ENCODE data around the gene NAALADL2.

Gene NAALADL2

DNA sequence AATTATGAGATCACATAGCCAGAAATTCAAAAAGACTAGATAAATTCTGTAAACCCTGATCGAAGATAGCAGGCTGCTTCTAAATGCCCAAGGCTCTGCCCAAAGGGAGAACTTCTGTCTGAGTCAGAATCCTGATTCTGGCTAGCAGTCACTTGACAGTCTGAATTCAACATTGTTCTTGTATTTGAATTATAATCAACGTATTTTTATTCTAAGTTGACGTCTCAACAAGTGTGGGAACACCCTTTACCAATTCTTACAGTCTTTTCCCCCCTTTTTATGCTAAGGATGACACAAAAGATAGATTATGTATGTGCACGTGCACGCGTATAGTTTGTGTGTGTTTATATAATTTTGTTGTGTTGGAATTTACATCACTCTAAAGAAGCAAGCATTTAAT, 552.8 kb downstream of the NAALADL2 start:
- Histone ChIP-seq H3K4me2 (ENCODE audit: low read length) (no peak overlapping the region), H2AK5ac (ENCODE audit: low read length) (no peak overlapping the region), H2BK5ac (ENCODE audit: low read depth, low read length, poor library complexity) (no peak overlapping the region), H3K79me1 (ENCODE audit: low read length) (no peaks in the 10 kb centered on the region), H3K36me3 (ENCODE audit: control insufficient read depth in 1 of 2, insufficient read depth in 2 of 2, low read length in 2 of 2) (no peaks in the 10 kb centered on the region), H4K12ac (ENCODE audit: low read depth, low read length) (no peak overlapping the region), H3K79me2 (ENCODE audit: control insufficient read depth, insufficient read depth, low read length, poor library complexity) (no peaks in the 10 kb centered on the region), H3K9ac (ENCODE audit: low read length) (no peak overlapping the region), H2AFZ (ENCODE audit: insufficient read depth, low read length, poor library complexity) (no peak overlapping the region), H3K27ac (ENCODE audit: low read depth, low read length) (no peak overlapping the region), H3K14ac (ENCODE audit: low read length) (no peak overlapping the region), H4K8ac (ENCODE audit: low read depth, low read length) (no peak overlapping the region), H3K4me1 (ENCODE audit: control insufficient read depth in 1 of 2, insufficient read depth in 2 of 2, low read length in 2 of 2) (no peaks in the 10 kb centered on the region), H3K23ac (ENCODE audit: low read length) (no peak overlapping the region), H3K27me3 (ENCODE audit: insufficient read depth, low read length) (no peaks in the 10 kb centered on the region), H4K91ac (ENCODE audit: low read depth, low read length) (no peak overlapping the region), H3K4ac (ENCODE audit: low read depth, low read length) (no peak overlapping the region), H3K4me3 (ENCODE audit: low read depth, low read length) (no peak overlapping the region), H2BK120ac (ENCODE audit: insufficient read depth, low read length, poor library complexity) (no peak overlapping the region), H3K9me3 (ENCODE audit: insufficient read depth, low read depth, low read length) (no peaks in the 10 kb centered on the region), H2BK12ac (ENCODE audit: low read length) (no peak overlapping the region), H3K18ac (ENCODE audit: low read length) (no peak overlapping the region)
- no peak for DNase-seq
- no CpG with 5 or more reads among the region's 6 CpGs for WGBS (ENCODE audit: extremely low coverage, insufficient coverage, insufficient read length)

DNA sequence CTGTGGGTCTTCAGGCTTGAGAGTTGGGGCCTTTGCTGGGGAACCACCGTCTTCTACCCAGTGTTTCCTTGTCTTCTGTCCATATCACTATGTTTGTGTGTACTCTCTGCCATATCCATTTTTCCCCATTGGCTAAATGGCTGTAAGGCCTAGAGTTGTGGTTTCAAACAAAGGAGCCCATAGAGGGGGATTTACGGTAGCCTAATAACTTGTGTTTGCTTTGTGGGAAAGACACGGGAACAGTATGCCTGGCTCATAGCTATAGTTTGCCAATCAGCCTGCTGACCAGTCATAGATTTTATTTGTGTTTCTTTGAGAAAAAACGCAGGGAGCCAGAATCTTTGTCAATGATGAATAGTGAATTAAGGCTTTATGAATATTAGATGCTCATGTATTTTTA, 554.8 kb downstream of the NAALADL2 start:
- Histone ChIP-seq H3K79me1 (ENCODE audit: low read length) (no peaks in the 10 kb centered on the region), H3K14ac (ENCODE audit: low read length) (no peak overlapping the region), H3K4me1 (ENCODE audit: control insufficient read depth in 1 of 2, insufficient read depth in 2 of 2, low read length in 2 of 2) (no peaks in the 10 kb centered on the region), H2BK12ac (ENCODE audit: low read length) (no peak overlapping the region), H2BK5ac (ENCODE audit: low read depth, low read length, poor library complexity) (no peak overlapping the region), H3K9me3 (ENCODE audit: insufficient read depth, low read depth, low read length) (no peaks in the 10 kb centered on the region), H2AFZ (ENCODE audit: insufficient read depth, low read length, poor library complexity) (no peak overlapping the region), H4K8ac (ENCODE audit: low read depth, low read length) (no peak overlapping the region), H4K91ac (ENCODE audit: low read depth, low read length) (no peak overlapping the region), H2AK5ac (ENCODE audit: low read length) (no peak overlapping the region), H3K4ac (ENCODE audit: low read depth, low read length) (no peak overlapping the region), H3K9ac (ENCODE audit: low read length) (no peak overlapping the region), H3K4me2 (ENCODE audit: low read length) (no peak overlapping the region), H3K4me3 (ENCODE audit: low read depth, low read length) (no peak overlapping the region), H4K12ac (ENCODE audit: low read depth, low read length) (no peak overlapping the region), H3K18ac (ENCODE audit: low read length) (no peak overlapping the region), H3K23ac (ENCODE audit: low read length) (no peak overlapping the region), H3K36me3 (ENCODE audit: control insufficient read depth in 1 of 2, insufficient read depth in 2 of 2, low read length in 2 of 2) (no peaks in the 10 kb centered on the region), H2BK120ac (ENCODE audit: insufficient read depth, low read length, poor library complexity) (no peak overlapping the region), H3K27ac (ENCODE audit: low read depth, low read length) (no peak overlapping the region), H3K79me2 (ENCODE audit: control insufficient read depth, insufficient read depth, low read length, poor library complexity) (no peaks in the 10 kb centered on the region), H3K27me3 (ENCODE audit: insufficient read depth, low read length) (no peaks in the 10 kb centered on the region)
- no peak for DNase-seq
- WGBS (ENCODE audit: extremely low coverage, insufficient coverage, insufficient read length) = no CpG with 5 or more reads among the region's 4 CpGs

DNA sequence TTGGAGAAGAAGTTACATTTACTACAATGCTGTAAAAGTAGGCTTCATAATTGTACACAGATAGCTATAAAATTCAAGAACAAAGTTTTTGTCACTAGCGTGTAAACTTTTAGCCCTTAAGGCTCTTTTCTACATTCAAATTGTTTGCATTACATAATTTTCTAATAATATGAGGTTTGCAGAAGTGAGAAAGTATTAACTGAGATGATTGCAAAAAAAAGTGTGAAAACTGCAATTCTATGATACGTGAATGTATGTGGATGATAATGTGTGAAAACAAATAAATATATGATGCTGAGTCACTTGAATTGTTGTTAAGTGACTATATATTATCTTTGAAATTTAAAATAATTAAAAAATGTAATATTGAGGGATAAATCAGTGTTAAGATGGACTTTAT, 557.5 kb downstream of the NAALADL2 start:
- H3K27me3 ChIP-seq (ENCODE audit: insufficient read depth, low read length) = no peaks in the 10 kb centered on the region
- H2AFZ ChIP-seq (ENCODE audit: insufficient read depth, low read length, poor library complexity) = no peak overlapping the region
- H3K4ac ChIP-seq (ENCODE audit: low read depth, low read length) = no peak overlapping the region
- H2BK120ac ChIP-seq (ENCODE audit: insufficient read depth, low read length, poor library complexity) = no peak overlapping the region
- H3K18ac ChIP-seq (ENCODE audit: low read length) = no peak overlapping the region
- no peak overlapping the region for H4K12ac ChIP-seq (ENCODE audit: low read depth, low read length)
- H4K8ac ChIP-seq (ENCODE audit: low read depth, low read length) = no peak overlapping the region
- H3K14ac ChIP-seq (ENCODE audit: low read length) = no peak overlapping the region
- H3K4me3 ChIP-seq (ENCODE audit: low read depth, low read length) = no peak overlapping the region
- 100% methylated on average over 1 of the region's 2 CpGs for WGBS (ENCODE audit: extremely low coverage, insufficient coverage, insufficient read length)
- H2AK5ac ChIP-seq (ENCODE audit: low read length) = no peak overlapping the region
- H4K91ac ChIP-seq (ENCODE audit: low read depth, low read length) = no peak overlapping the region
- H2BK12ac ChIP-seq (ENCODE audit: low read length) = no peak overlapping the region
- no peak overlapping the region for H3K9ac ChIP-seq (ENCODE audit: low read length)
- no peak overlapping the region for H3K23ac ChIP-seq (ENCODE audit: low read length)
- H3K79me1 ChIP-seq (ENCODE audit: low read length) = no peaks in the 10 kb centered on the region
- DNase-seq = no peak
- H3K9me3 ChIP-seq (ENCODE audit: insufficient read depth, low read depth, low read length) = no peaks in the 10 kb centered on the region
- H3K27ac ChIP-seq (ENCODE audit: low read depth, low read length) = no peak overlapping the region
- H2BK5ac ChIP-seq (ENCODE audit: low read depth, low read length, poor library complexity) = no peak overlapping the region
- H3K4me1 ChIP-seq (ENCODE audit: control insufficient read depth in 1 of 2, insufficient read depth in 2 of 2, low read length in 2 of 2) = no peaks in the 10 kb centered on the region
- H3K36me3 ChIP-seq (ENCODE audit: control insufficient read depth in 1 of 2, insufficient read depth in 2 of 2, low read length in 2 of 2) = no peaks in the 10 kb centered on the region
- H3K4me2 ChIP-seq (ENCODE audit: low read length) = no peak overlapping the region
- no peaks in the 10 kb centered on the region for H3K79me2 ChIP-seq (ENCODE audit: control insufficient read depth, insufficient read depth, low read length, poor library complexity)

- Histone ChIP-seq H3K23ac (ENCODE audit: low read length) (no peak overlapping the region), H2AK5ac (ENCODE audit: low read length) (no peak overlapping the region), H3K79me1 (ENCODE audit: low read length) (no peaks in the 10 kb centered on the region), H2AFZ (ENCODE audit: insufficient read depth, low read length, poor library complexity) (no peak overlapping the region), H3K27ac (ENCODE audit: low read depth, low read length) (no peak overlapping the region), H3K27me3 (ENCODE audit: insufficient read depth, low read length) (no peaks in the 10 kb centered on the region), H3K36me3 (ENCODE audit: control insufficient read depth in 1 of 2, insufficient read depth in 2 of 2, low read length in 2 of 2) (no peaks in the 10 kb centered on the region), H3K4ac (ENCODE audit: low read depth, low read length) (no peak overlapping the region), H4K91ac (ENCODE audit: low read depth, low read length) (no peak overlapping the region), H3K9ac (ENCODE audit: low read length) (no peak overlapping the region), H3K4me3 (ENCODE audit: low read depth, low read length) (no peak overlapping the region), H3K18ac (ENCODE audit: low read length) (no peak overlapping the region), H3K4me1 (ENCODE audit: control insufficient read depth in 1 of 2, insufficient read depth in 2 of 2, low read length in 2 of 2) (no peaks in the 10 kb centered on the region), H3K9me3 (ENCODE audit: insufficient read depth, low read depth, low read length) (no peaks in the 10 kb centered on the region), H2BK12ac (ENCODE audit: low read length) (no peak overlapping the region), H3K4me2 (ENCODE audit: low read length) (no peak overlapping the region), H4K12ac (ENCODE audit: low read depth, low read length) (no peak overlapping the region), H4K8ac (ENCODE audit: low read depth, low read length) (no peak overlapping the region), H3K14ac (ENCODE audit: low read length) (no peak overlapping the region), H3K79me2 (ENCODE audit: control insufficient read depth, insufficient read depth, low read length, poor library complexity) (no peaks in the 10 kb centered on the region), H2BK120ac (ENCODE audit: insufficient read depth, low read length, poor library complexity) (no peak overlapping the region), H2BK5ac (ENCODE audit: low read depth, low read length, poor library complexity) (no peak overlapping the region)
- no peak for DNase-seq
- WGBS (ENCODE audit: extremely low coverage, insufficient coverage, insufficient read length) = no CpG with 5 or more reads among the region's 1 CpG
Observed at GRCh38 chr3:175417426-175417825, 558.3 kb downstream of the NAALADL2 start.

All from trophoblast cell (in vitro differentiated cells and primary cell).